ENCODE results near the gene MPRIP.

Gene MPRIP

GRCh38 chr17:17149520-17150447 lies 107.5 kb downstream of the MPRIP start:
- TF ChIP-seq POLR2AphosphoS5 (IDR thresholded peaks at IDR 0.05; ENCODE audit: low read depth, low read length) (no peak), TAF1 (IDR thresholded peaks at IDR 0.05; ENCODE audit: borderline replicate concordance, insufficient read depth, low read length) (no peak), REST (IDR thresholded peaks at IDR 0.05; ENCODE audit: insufficient read depth in 1 of 2, low read depth in 2 of 2, low read length in 2 of 2) (no peak)

- no peak for TF ChIP-seq REST (IDR thresholded peaks at IDR 0.05; ENCODE audit: insufficient read depth in 1 of 2, low read depth in 2 of 2, low read length in 2 of 2)
- TF ChIP-seq SIN3A (IDR thresholded peaks at IDR 0.05; ENCODE audit: borderline replicate concordance, insufficient read depth, low read length) = no peak
- TF ChIP-seq TAF1 (IDR thresholded peaks at IDR 0.05; ENCODE audit: borderline replicate concordance, insufficient read depth, low read length) = no peak
- no peak for TF ChIP-seq POLR2AphosphoS5 (IDR thresholded peaks at IDR 0.05; ENCODE audit: low read depth, low read length)
- TF ChIP-seq FOXP2 (optimal IDR thresholded peaks at IDR 0.05; ENCODE audit: borderline replicate concordance, extremely low read depth, extremely low read length, insufficient read depth) = no peak
Measured at GRCh38 chr17:17150448-17150800, 108.2 kb downstream of the MPRIP start.

- TF ChIP-seq FOXP2 (optimal IDR thresholded peaks at IDR 0.05; ENCODE audit: borderline replicate concordance, extremely low read depth, extremely low read length, insufficient read depth) = no peak
- TF ChIP-seq POLR2AphosphoS5 (IDR thresholded peaks at IDR 0.05; ENCODE audit: low read depth, low read length) = no peak
- no peak for TF ChIP-seq TAF1 (IDR thresholded peaks at IDR 0.05; ENCODE audit: borderline replicate concordance, insufficient read depth, low read length)
- TF ChIP-seq REST (IDR thresholded peaks at IDR 0.05; ENCODE audit: insufficient read depth in 1 of 2, low read depth in 2 of 2, low read length in 2 of 2) = no peak
- TF ChIP-seq SIN3A (IDR thresholded peaks at IDR 0.05; ENCODE audit: borderline replicate concordance, insufficient read depth, low read length) = no peak
Measured at GRCh38 chr17:17151055-17151454, 108.8 kb downstream of the MPRIP start.

GRCh38 chr17:17151541-17151940 lies 109.3 kb downstream of the MPRIP start:
- no peak for TF ChIP-seq SIN3A (IDR thresholded peaks at IDR 0.05; ENCODE audit: borderline replicate concordance, insufficient read depth, low read length)
- no peak for TF ChIP-seq REST (IDR thresholded peaks at IDR 0.05; ENCODE audit: insufficient read depth in 1 of 2, low read depth in 2 of 2, low read length in 2 of 2)
- no peak for TF ChIP-seq POLR2AphosphoS5 (IDR thresholded peaks at IDR 0.05; ENCODE audit: low read depth, low read length)
- no peak for TF ChIP-seq TAF1 (IDR thresholded peaks at IDR 0.05; ENCODE audit: borderline replicate concordance, insufficient read depth, low read length)
- TF ChIP-seq FOXP2 (optimal IDR thresholded peaks at IDR 0.05; ENCODE audit: borderline replicate concordance, extremely low read depth, extremely low read length, insufficient read depth) = no peak
